ENCODE measurements around the gene UNC45A. TPM values are rescaled to one million over a fixed set of nuclear protein-coding genes. Genes with fewer than 3 reads are reported as not detected.

Gene UNC45A
- polyA plus RNA-seq, 3 donors: 29.3 to 42.6 (median 30.4) TPM

- peak overlapping the region in 1 of 7 donors; percentile 55 for H3K27ac Mint-ChIP-seq
- H3K9me3 Mint-ChIP-seq: no peaks in the 10 kb centered on the region
- Histone ChIP-seq H2AFZ (ENCODE audit: insufficient read depth, low read depth, low read length, poor library complexity, severe bottlenecking) (no peak overlapping the region), H4K20me1 (ENCODE audit: insufficient read depth, low read length) (no peaks in the 10 kb centered on the region), H3K27me3 (ENCODE audit: control insufficient read depth in 2 of 2, insufficient read depth in 2 of 2, low read length in 2 of 2) (no peaks in the 10 kb centered on the region), H3K27ac (ENCODE audit: low read depth in 1 of 2, low read length in 2 of 2) (no peak overlapping the region), H3K9ac (ENCODE audit: insufficient read depth, low read length, poor library complexity, severe bottlenecking) (no peak overlapping the region), H3K4me3 (replicated peaks in 1 of 3; ENCODE audit: low read depth in 2 of 3, low read length in 3 of 3) (no peak overlapping the region), H3K4me2 (replicated peaks; ENCODE audit: extremely low read depth, low read length, poor library complexity, severe bottlenecking) (no peak overlapping the region), H3K9me3 (replicated peaks in 1 of 2; ENCODE audit: control insufficient read depth in 1 of 2, insufficient read depth in 1 of 2, low read length in 2 of 2) (no peaks in the 10 kb centered on the region), H3K4me1 (ENCODE audit: control insufficient read depth in 1 of 2, insufficient read depth in 2 of 2, low read length in 2 of 2) (no peaks in the 10 kb centered on the region), H3K79me2 (ENCODE audit: insufficient read depth, low read length) (no peaks in the 10 kb centered on the region), H3K36me3 (replicated peaks in 1 of 2; ENCODE audit: control insufficient read depth in 1 of 2, insufficient read depth in 2 of 2, low read length in 2 of 2) (peaks cover 56 to 98% of the 10 kb centered on the region in 2 donors)
- H3K27me3 Mint-ChIP-seq (ENCODE audit: low read depth in 3 of 3): no peaks in the 10 kb centered on the region
- no peaks in the 10 kb centered on the region for H3K4me1 Mint-ChIP-seq
- H3K4me3 Mint-ChIP-seq: no peak overlapping the region
- no peak for DNase-seq
- intact Hi-C loops (cut with micrococcal nuclease): no loop called here
- no CpG with 5 or more reads among the region's 9 CpGs for WGBS (ENCODE audit: insufficient coverage)
- no peak for TF ChIP-seq CTCF (IDR thresholded peaks at IDR 0.05)
- H3K36me3 Mint-ChIP-seq: peaks cover 77 to 88% of the 10 kb centered on the region in 2 donors
Measured at GRCh38 chr15:90966262-90966661, 31.2 kb downstream of the UNC45A start.

GRCh38 chr15:90967206-90967605 lies 32.1 kb downstream of the UNC45A start:
- Mint-ChIP-seq H3K36me3 (peaks cover 67 to 78% of the 10 kb centered on the region in 2 donors), H3K27me3 (ENCODE audit: low read depth in 3 of 3) (no peaks in the 10 kb centered on the region), H3K4me1 (no peaks in the 10 kb centered on the region), H3K9me3 (no peaks in the 10 kb centered on the region), H3K4me3 (no peak overlapping the region), H3K27ac (no peak overlapping the region)
- H3K9ac ChIP-seq (ENCODE audit: insufficient read depth, low read length, poor library complexity, severe bottlenecking): no peak overlapping the region
- H3K4me2 ChIP-seq (replicated peaks; ENCODE audit: extremely low read depth, low read length, poor library complexity, severe bottlenecking): no peak overlapping the region
- no peak overlapping the region for H3K4me3 ChIP-seq (replicated peaks in 1 of 3; ENCODE audit: low read depth in 2 of 3, low read length in 3 of 3)
- peaks cover 47 to 93% of the 10 kb centered on the region in 2 donors for H3K36me3 ChIP-seq (replicated peaks in 1 of 2; ENCODE audit: control insufficient read depth in 1 of 2, insufficient read depth in 2 of 2, low read length in 2 of 2)
- H3K4me1 ChIP-seq (ENCODE audit: control insufficient read depth in 1 of 2, insufficient read depth in 2 of 2, low read length in 2 of 2): no peaks in the 10 kb centered on the region
- H3K79me2 ChIP-seq (ENCODE audit: insufficient read depth, low read length): no peaks in the 10 kb centered on the region
- H3K27me3 ChIP-seq (ENCODE audit: control insufficient read depth in 2 of 2, insufficient read depth in 2 of 2, low read length in 2 of 2): no peaks in the 10 kb centered on the region
- H3K27ac ChIP-seq (ENCODE audit: low read depth in 1 of 2, low read length in 2 of 2): no peak overlapping the region
- H2AFZ ChIP-seq (ENCODE audit: insufficient read depth, low read depth, low read length, poor library complexity, severe bottlenecking): no peak overlapping the region
- no peaks in the 10 kb centered on the region for H4K20me1 ChIP-seq (ENCODE audit: insufficient read depth, low read length)
- no peak for DNase-seq
- intact Hi-C loops (cut with micrococcal nuclease): no loop called here
- no peak for TF ChIP-seq CTCF (IDR thresholded peaks at IDR 0.05)
- no peaks in the 10 kb centered on the region for H3K9me3 ChIP-seq (replicated peaks in 1 of 2; ENCODE audit: control insufficient read depth in 1 of 2, insufficient read depth in 1 of 2, low read length in 2 of 2)
- 100% methylated on average over 2 of the region's 5 CpGs for WGBS (ENCODE audit: insufficient coverage)

All from CD14-positive monocyte (primary cell).